GM20000 (cell line): ENCODE data around the gene SPATA13.

Experiments
- DNase-seq: peaks from one replicate; pipeline ENCODE4 v3.0.0; 2012; ENCODE audit warnings: low spot score
- TF ChIP-seq, protein P1 (sequence below): IDR thresholded peaks from 2 replicates; pipeline ENCODE4 v1.5.1; 2012; ENCODE audit warnings: mild to moderate bottlenecking, control low read depth; ENCODE audit errors: extremely low read depth, missing control alignments

The SPATA13 gene

DNA sequence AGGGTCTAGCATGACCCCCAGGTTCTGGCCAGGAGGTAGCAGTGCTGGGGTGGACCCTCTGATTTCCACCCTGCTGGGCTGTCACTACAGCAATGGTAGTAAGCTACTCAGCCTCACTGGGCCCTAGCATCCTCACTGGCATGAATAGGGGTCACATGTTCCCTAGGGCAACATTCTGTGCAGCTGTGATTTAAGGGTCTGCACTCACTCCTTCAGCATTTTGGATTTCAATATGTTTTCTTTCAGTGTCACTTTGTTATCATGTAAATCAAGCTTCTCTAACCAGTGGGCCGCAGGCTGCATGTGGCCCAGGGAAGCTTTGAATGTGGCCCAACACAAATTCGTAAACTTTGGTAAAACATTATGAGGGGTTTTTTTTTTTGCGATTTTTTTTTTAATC lies 57.8 kb downstream of the SPATA13 start:
- TF ChIP-seq, protein P1, sequence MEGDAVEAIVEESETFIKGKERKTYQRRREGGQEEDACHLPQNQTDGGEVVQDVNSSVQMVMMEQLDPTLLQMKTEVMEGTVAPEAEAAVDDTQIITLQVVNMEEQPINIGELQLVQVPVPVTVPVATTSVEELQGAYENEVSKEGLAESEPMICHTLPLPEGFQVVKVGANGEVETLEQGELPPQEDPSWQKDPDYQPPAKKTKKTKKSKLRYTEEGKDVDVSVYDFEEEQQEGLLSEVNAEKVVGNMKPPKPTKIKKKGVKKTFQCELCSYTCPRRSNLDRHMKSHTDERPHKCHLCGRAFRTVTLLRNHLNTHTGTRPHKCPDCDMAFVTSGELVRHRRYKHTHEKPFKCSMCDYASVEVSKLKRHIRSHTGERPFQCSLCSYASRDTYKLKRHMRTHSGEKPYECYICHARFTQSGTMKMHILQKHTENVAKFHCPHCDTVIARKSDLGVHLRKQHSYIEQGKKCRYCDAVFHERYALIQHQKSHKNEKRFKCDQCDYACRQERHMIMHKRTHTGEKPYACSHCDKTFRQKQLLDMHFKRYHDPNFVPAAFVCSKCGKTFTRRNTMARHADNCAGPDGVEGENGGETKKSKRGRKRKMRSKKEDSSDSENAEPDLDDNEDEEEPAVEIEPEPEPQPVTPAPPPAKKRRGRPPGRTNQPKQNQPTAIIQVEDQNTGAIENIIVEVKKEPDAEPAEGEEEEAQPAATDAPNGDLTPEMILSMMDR: no peak
- DNase-seq: no peak

DNA sequence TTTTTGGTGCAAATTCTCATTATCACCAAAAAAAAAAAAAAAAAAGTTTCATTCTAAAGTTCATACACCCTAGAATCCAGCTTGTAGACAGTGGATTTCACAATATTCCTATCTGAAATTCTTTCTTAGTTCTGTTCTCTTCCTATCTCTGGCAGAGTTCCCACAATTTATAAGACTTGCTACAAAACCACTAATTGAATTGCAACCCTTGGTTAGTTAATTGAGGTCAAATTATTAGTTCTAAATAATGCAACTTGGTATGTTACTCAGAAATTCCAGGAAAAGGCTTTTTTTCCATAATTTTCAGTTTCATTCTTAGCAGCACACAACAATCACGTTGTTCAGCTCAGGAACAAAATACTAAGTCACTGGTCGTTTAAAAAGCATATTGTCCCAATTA lies 58.5 kb downstream of the SPATA13 start:
- TF ChIP-seq, protein P1: no peak
- no peak for DNase-seq

DNA sequence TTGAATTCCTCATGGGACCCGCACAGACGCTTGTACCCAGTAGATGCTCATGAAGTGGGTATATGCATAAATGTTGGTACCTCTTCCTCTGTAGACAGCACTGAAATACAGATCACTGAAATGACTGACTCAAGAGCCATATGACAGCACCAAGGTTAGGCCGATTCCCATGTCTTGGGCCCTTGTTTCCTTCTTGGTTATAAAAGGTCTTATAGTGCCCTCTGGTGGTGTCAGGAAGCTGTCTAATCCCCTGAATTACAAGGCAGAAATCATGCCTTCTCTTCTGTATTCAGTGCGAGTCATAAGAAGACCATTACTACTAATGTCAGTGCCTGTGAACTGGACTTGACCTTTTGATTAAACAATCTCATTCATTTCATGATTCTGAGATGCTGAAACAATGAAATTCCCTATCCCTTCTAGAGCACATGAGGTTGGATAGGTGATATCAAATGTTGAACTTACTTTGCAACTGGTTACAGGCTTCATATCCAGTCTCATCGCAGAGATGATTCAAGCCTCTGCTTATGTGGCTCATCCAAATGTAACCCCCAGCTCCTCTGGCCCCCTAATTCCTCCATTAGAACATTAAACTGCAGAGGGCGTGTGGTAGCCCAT lies 59.7 kb downstream of the SPATA13 start:
- TF ChIP-seq, protein P1: peak; percentile 66
- peak; percentile 75 for DNase-seq

DNA sequence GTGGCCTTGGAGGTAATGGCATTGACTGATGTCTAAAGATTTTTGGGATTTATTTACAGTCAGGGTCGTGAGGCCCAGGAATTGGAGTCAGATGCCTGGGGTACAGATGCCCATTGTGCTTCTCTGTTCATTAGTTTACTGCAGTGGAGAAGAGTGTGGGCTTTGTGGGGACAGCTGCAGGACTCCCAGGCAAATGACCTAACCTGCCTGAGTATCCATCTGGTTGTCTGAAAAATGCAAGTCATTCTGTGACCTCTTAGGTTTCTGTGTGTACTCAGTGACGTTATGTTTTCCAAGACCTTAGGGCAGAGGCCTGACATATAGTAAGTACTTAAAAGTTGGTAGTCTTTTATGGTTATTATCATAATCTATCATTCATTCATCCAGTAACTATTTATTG lies 60.5 kb downstream of the SPATA13 start:
- no peak for DNase-seq
- TF ChIP-seq, protein P1: no peak

GRCh38 chr13:24222756-24223155 lies 62.2 kb downstream of the SPATA13 start:
- DNase-seq: no peak
- TF ChIP-seq, protein P1: no peak

DNA sequence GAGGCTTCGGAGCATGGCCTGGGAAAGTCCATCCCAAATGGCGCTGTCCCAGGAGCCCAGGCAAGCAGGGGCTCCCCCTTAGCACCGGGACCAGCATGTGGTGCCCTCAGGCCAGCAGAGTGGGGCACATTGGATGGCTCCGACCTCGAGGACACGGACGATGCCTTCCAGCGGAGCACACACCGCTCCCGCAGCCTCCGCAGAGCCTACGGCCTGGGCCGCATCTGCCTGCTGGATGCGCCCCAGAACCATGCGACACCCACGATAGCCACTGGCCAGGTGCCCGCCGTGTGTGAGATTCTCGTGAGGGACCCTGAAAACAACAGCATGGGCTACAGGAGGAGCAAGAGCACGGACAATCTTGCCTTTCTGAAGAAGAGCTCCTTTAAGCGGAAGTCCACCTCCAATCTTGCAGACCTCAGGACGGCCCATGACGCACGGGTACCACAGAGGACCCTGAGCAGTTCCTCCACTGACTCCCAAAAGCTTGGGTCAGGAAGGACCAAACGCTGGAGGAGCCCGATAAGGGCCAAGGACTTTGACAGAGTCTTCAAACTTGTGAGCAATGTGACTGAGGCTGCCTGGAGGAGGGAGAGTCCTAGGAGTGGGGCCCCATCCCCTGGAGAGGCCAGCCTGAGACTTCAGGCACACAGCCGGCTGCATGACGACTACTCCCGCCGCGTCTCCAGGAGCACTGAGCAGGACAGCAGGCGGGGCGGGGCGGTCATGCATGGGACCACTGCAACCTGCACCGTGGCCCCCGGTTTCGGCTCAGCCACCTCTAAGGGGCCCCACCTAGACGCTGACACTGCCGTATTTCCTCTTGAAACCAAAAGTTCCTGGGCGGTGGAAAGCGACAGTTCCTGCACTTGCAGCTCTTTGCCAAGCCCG lies 63.1 kb downstream of the SPATA13 start:
- TF ChIP-seq, protein P1: no peak
- peak; percentile 46 for DNase-seq

GRCh38 chr13:24224232-24224680 lies 63.7 kb downstream of the SPATA13 start:
- TF ChIP-seq, protein P1: no peak
- no peak for DNase-seq
